HEK293 (cell line): ENCODE data around the gene CDKN2D.

Experiments
- CTCF ChIA-PET: fragments of 350-600 bp; formaldehyde crosslinking; extraction: SDS; loops from one replicate; lab custom pipeline; 2021; ENCODE audit warnings: antibody characterized with exemption; lab: Yijun Ruan, JAX
- POLR2A ChIA-PET: fragments of 300-600 bp; formaldehyde crosslinking; extraction: SDS; loops from one replicate; lab custom pipeline; 2020; ENCODE audit warnings: antibody characterized with exemption, inconsistent platforms; lab: Yijun Ruan, JAX
- H3K27ac ChIP-seq: fragments of 200-500 bp; sonication (Bioruptor generic); 2 replicates; pipeline ENCODE4 v1.5.1; 2014; ENCODE audit warnings: low read depth, low read length, control low read depth, inconsistent platforms; ENCODE audit errors: extremely low read depth
- H3K36me3 ChIP-seq, 2 experiments: fragments of 200-500 bp in 1 of 2; sonication (Bioruptor generic) in 1 of 2; 1 replicate in 1 of 2; 2 replicates in 1 of 2; pipeline ENCODE4 v1.5.1; 2014 to 2017; ENCODE audit warnings: inconsistent platforms in 2 of 2, low read length in 2 of 2; ENCODE audit not compliant: control insufficient read depth in 2 of 2, insufficient read depth in 1 of 2
- H3K4me1 ChIP-seq: fragments of 200-500 bp; sonication (Bioruptor generic); 2 replicates; pipeline ENCODE4 v1.5.1; 2014; ENCODE audit warnings: mild to moderate bottlenecking, low read length, inconsistent platforms; ENCODE audit not compliant: control insufficient read depth, insufficient read depth
- H3K4me3 ChIP-seq: 2 replicates; pipeline ENCODE4 v1.5.1; 2011; ENCODE audit warnings: low read depth, mild to moderate bottlenecking, control low read depth, low read length, moderate library complexity
- H3K9me3 ChIP-seq: fragments of 200-500 bp; sonication (Bioruptor generic); 2 replicates; pipeline ENCODE4 v1.5.1; 2014; ENCODE audit warnings: low read depth, low read length, inconsistent platforms; ENCODE audit not compliant: control insufficient read depth, insufficient read depth
- KLF10 ChIP-seq: fragments of 450-650 bp; IDR thresholded peaks from 2 replicates; pipeline ENCODE4 v1.5.1; 2018; ENCODE audit warnings: missing biosample characterization, mild to moderate bottlenecking, missing genetic modification characterization
- KLF9 ChIP-seq: fragments of 450-650 bp; formaldehyde crosslinking; IDR thresholded peaks from 2 replicates; pipeline ENCODE4 v1.5.1; 2016; ENCODE audit warnings: missing biosample characterization, missing genetic modification characterization, low read depth
- MZF1 ChIP-seq: fragments of 450-650 bp; formaldehyde crosslinking; IDR thresholded peaks from 2 replicates; pipeline ENCODE4 v1.5.1; 2017; ENCODE audit warnings: missing biosample characterization, missing genetic modification characterization, borderline replicate concordance
- PBX3 ChIP-seq: sonication (generic); formaldehyde crosslinking; IDR thresholded peaks from 2 replicates; pipeline ENCODE4 v1.8.1; 2022; ENCODE audit warnings: mild to moderate bottlenecking, moderate library complexity, missing genetic modification reagents
- PRDM2 ChIP-seq: fragments of 450-650 bp; formaldehyde crosslinking; IDR thresholded peaks from 2 replicates; pipeline ENCODE4 v1.5.1; 2016; ENCODE audit warnings: missing biosample characterization, missing genetic modification characterization, borderline replicate concordance
- SP3 ChIP-seq: fragments of 450-650 bp; formaldehyde crosslinking; IDR thresholded peaks from 2 replicates; pipeline ENCODE4 v1.5.1; 2016; ENCODE audit warnings: missing biosample characterization, missing genetic modification characterization
- ZBTB17 ChIP-seq: fragments of 450-650 bp; formaldehyde crosslinking; IDR thresholded peaks from 2 replicates; pipeline ENCODE4 v1.5.1; 2016; ENCODE audit warnings: missing biosample characterization, missing genetic modification characterization
- ZEB2 ChIP-seq: fragments of 450-650 bp; formaldehyde crosslinking; IDR thresholded peaks from 2 replicates; pipeline ENCODE4 v1.5.1; 2016; ENCODE audit warnings: missing biosample characterization, missing genetic modification characterization
- ZNF157 ChIP-seq: fragments of 450-650 bp; formaldehyde crosslinking; IDR thresholded peaks from 2 replicates; pipeline ENCODE4 v1.5.1; 2016; ENCODE audit warnings: missing biosample characterization, missing genetic modification characterization
- ZNF2 ChIP-seq: fragments of 450-650 bp; formaldehyde crosslinking; IDR thresholded peaks from 2 replicates; pipeline ENCODE4 v1.5.1; 2016; ENCODE audit warnings: missing biosample characterization, missing genetic modification characterization
- ZNF211 ChIP-seq: fragments of 450-650 bp; formaldehyde crosslinking; IDR thresholded peaks from 2 replicates; pipeline ENCODE4 v1.5.1; 2016; ENCODE audit warnings: low read depth, missing biosample characterization, missing genetic modification characterization
- ZNF24 ChIP-seq: fragments of 450-650 bp; formaldehyde crosslinking; IDR thresholded peaks from 2 replicates; pipeline ENCODE4 v1.5.1; 2016; ENCODE audit warnings: missing biosample characterization, missing genetic modification characterization
- ZNF266 ChIP-seq: fragments of 450-650 bp; formaldehyde crosslinking; IDR thresholded peaks from 2 replicates; pipeline ENCODE4 v1.5.1; 2016; ENCODE audit warnings: missing biosample characterization, missing genetic modification characterization, low read depth
- ZNF366 ChIP-seq: fragments of 450-650 bp; formaldehyde crosslinking; conservative IDR thresholded peaks from 2 replicates; pipeline ENCODE4 v1.5.1; 2016; ENCODE audit warnings: missing biosample characterization, missing genetic modification characterization
- ZNF473 ChIP-seq: fragments of 450-650 bp; formaldehyde crosslinking; IDR thresholded peaks from 2 replicates; pipeline ENCODE4 v1.5.1; 2017; ENCODE audit warnings: missing biosample characterization, missing genetic modification characterization
- ZNF548 ChIP-seq: fragments of 450-650 bp; formaldehyde crosslinking; IDR thresholded peaks from 2 replicates; pipeline ENCODE4 v1.5.1; 2016; ENCODE audit warnings: missing biosample characterization, missing genetic modification characterization
- ZNF626 ChIP-seq: fragments of 450-650 bp; sonication (Bioruptor Pico); formaldehyde crosslinking; IDR thresholded peaks from 2 replicates; pipeline ENCODE4 v1.5.1; 2018; ENCODE audit warnings: missing biosample characterization, missing genetic modification characterization, inconsistent platforms
- ZNF768 ChIP-seq: fragments of 450-650 bp; formaldehyde crosslinking; IDR thresholded peaks from 2 replicates; pipeline ENCODE4 v1.5.1; 2018; ENCODE audit warnings: missing biosample characterization, mild to moderate bottlenecking, missing genetic modification characterization
- TF ChIP-seq, protein P1 (sequence below): fragments of 450-650 bp; formaldehyde crosslinking; IDR thresholded peaks from 2 replicates; pipeline ENCODE4 v1.5.1; 2017; ENCODE audit warnings: missing biosample characterization, mild to moderate bottlenecking, missing genetic modification characterization, moderate library complexity
- TF ChIP-seq, protein P2 (sequence below): fragments of 450-650 bp; formaldehyde crosslinking; IDR thresholded peaks from 2 replicates; pipeline ENCODE4 v1.5.1; 2016; ENCODE audit warnings: missing biosample characterization, missing genetic modification characterization
- TF ChIP-seq, protein P3 (sequence below): fragments of 450-650 bp; formaldehyde crosslinking; IDR thresholded peaks from 2 replicates; pipeline ENCODE4 v1.5.1; 2016; ENCODE audit warnings: missing biosample characterization, missing genetic modification characterization

The CDKN2D gene

DNA sequence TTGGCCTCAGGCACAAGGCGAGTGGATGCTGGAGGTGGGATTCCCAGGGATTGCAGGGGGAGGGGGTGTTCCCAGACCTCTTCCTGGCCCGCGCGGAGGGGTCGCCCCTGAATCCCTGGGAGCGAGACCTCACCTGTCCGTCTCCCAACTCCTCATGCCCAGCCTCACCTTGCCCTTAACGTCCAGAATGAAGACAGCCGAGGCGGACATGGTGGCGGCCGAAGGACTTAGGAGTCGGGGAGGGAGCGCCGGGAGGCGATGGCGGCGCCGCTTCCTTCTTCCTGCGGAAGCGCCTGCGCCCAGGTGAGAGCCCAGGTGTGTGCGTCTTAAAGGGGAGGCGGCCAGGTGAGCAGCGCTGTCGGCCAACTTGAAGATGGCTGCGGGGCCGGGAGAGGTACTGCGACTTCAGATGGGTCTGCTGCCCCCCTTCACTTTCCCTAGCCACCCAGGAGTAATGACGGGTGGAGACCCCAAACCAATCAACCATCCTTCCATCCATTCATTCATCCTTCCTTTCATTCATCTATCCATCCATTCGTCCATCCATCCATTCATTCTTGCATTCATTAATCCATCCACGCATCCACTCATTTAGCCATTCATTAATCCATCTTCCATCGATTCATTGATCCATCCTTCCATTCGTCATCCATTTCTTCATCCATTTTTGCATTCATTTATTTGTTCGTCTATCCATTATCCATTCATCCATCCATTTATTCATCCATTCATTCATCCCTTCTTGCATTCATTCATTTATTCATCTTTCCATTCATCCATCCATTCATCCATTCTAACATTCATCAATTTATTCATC is 18.5 kb upstream of the CDKN2D start, which contains the start of gene AP1M2:
Gene AP1M2, minus strand, starts transcription at position 291 of the 817 bp plus-strand sequence. Its CDS starts 81 bp downstream, at position 210.
- no peaks in the 10 kb centered on the region for H3K4me1 ChIP-seq
- H3K27ac ChIP-seq: no peak within 1 kb of the TSS
- H3K9me3 ChIP-seq: no peaks in the 10 kb centered on the region
- TF ChIP-seq ZNF473 (tag by site-specific recombination) (no peak), PRDM2 (no peak), ZNF266 (tag by site-specific recombination) (no peak), ZNF548 (no peak), ZEB2 (tag by site-specific recombination) (peak; percentile 62; the same call in 1 of the 2 replicates), ZNF24 (tag by site-specific recombination) (no peak), PBX3 (CRISPR knock-in tag) (no peak), ZNF211 (tag by site-specific recombination) (no peak), ZNF768 (tag by site-specific recombination) (no peak), KLF9 (tag by site-specific recombination) (no peak), ZNF626 (tag by site-specific recombination) (no peak), MZF1 (tag by site-specific recombination) (no peak), ZNF2 (tag by site-specific recombination) (no peak), ZBTB17 (tag by site-specific recombination) (peak; percentile 79), SP3 (tag by site-specific recombination) (no peak), ZNF157 (no peak), ZNF366 (tag by site-specific recombination) (peak; percentile 99), KLF10 (tag by site-specific recombination) (no peak)
- TF ChIP-seq, protein P1, sequence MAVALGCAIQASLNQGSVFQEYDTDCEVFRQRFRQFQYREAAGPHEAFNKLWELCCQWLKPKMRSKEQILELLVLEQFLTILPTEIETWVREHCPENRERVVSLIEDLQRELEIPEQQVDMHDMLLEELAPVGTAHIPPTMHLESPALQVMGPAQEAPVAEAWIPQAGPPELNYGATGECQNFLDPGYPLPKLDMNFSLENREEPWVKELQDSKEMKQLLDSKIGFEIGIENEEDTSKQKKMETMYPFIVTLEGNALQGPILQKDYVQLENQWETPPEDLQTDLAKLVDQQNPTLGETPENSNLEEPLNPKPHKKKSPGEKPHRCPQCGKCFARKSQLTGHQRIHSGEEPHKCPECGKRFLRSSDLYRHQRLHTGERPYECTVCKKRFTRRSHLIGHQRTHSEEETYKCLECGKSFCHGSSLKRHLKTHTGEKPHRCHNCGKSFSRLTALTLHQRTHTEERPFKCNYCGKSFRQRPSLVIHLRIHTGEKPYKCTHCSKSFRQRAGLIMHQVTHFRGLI: no peak
- TF ChIP-seq, protein P2, sequence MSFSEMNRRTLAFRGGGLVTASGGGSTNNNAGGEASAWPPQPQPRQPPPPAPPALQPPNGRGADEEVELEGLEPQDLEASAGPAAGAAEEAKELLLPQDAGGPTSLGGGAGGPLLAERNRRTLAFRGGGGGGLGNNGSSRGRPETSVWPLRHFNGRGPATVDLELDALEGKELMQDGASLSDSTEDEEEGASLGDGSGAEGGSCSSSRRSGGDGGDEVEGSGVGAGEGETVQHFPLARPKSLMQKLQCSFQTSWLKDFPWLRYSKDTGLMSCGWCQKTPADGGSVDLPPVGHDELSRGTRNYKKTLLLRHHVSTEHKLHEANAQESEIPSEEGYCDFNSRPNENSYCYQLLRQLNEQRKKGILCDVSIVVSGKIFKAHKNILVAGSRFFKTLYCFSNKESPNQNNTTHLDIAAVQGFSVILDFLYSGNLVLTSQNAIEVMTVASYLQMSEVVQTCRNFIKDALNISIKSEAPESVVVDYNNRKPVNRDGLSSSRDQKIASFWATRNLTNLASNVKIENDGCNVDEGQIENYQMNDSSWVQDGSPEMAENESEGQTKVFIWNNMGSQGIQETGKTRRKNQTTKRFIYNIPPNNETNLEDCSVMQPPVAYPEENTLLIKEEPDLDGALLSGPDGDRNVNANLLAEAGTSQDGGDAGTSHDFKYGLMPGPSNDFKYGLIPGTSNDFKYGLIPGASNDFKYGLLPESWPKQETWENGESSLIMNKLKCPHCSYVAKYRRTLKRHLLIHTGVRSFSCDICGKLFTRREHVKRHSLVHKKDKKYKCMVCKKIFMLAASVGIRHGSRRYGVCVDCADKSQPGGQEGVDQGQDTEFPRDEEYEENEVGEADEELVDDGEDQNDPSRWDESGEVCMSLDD (tag by site-specific recombination): no peak
- TF ChIP-seq, protein P3, sequence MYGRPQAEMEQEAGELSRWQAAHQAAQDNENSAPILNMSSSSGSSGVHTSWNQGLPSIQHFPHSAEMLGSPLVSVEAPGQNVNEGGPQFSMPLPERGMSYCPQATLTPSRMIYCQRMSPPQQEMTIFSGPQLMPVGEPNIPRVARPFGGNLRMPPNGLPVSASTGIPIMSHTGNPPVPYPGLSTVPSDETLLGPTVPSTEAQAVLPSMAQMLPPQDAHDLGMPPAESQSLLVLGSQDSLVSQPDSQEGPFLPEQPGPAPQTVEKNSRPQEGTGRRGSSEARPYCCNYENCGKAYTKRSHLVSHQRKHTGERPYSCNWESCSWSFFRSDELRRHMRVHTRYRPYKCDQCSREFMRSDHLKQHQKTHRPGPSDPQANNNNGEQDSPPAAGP (tag by site-specific recombination): no peak
- TF ChIP-seq, all 188 proteins: peak for 3
- CTCF ChIA-PET: interaction anchor here (2.3 kb wide), 1 partner anchor 57 kb away, joined by 20 read pairs; no protein-coding TSS in a partner anchor
- POLR2A ChIA-PET: interaction anchor here (0.7 kb wide), 1 partner anchor 8 kb away, joined by 4 read pairs; no protein-coding TSS in a partner anchor
- no peaks in the 10 kb centered on the region for H3K36me3 ChIP-seq
- peak within 1 kb of the TSS; percentile 34 for H3K4me3 ChIP-seq
